GM12875 (cell line): Measurements from ENCODE around the gene PAGR1.

ENCODE experiments used
- H3K4me3 ChIP-seq: one replicate; pipeline ENCODE4 v1.5.1; 2011; ENCODE audit warnings: low read depth, low read length, control low read depth
- TF ChIP-seq, protein P1 (sequence below): IDR thresholded peaks from 2 replicates; pipeline ENCODE4 v1.5.1; 2011; ENCODE audit warnings: low read depth, mild to moderate bottlenecking, control low read depth, inconsistent platforms, low read length, moderate library complexity, borderline replicate concordance; ENCODE audit not compliant: insufficient read depth

PAGR1 gene

GRCh38 chr16:29802416-29802935 is 13.5 kb upstream of the PAGR1 start:
- TF ChIP-seq, protein P1, sequence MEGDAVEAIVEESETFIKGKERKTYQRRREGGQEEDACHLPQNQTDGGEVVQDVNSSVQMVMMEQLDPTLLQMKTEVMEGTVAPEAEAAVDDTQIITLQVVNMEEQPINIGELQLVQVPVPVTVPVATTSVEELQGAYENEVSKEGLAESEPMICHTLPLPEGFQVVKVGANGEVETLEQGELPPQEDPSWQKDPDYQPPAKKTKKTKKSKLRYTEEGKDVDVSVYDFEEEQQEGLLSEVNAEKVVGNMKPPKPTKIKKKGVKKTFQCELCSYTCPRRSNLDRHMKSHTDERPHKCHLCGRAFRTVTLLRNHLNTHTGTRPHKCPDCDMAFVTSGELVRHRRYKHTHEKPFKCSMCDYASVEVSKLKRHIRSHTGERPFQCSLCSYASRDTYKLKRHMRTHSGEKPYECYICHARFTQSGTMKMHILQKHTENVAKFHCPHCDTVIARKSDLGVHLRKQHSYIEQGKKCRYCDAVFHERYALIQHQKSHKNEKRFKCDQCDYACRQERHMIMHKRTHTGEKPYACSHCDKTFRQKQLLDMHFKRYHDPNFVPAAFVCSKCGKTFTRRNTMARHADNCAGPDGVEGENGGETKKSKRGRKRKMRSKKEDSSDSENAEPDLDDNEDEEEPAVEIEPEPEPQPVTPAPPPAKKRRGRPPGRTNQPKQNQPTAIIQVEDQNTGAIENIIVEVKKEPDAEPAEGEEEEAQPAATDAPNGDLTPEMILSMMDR: no peak
- H3K4me3 ChIP-seq: no peak overlapping the region

- TF ChIP-seq, protein P1: no peak
- no peak overlapping the region for H3K4me3 ChIP-seq
These were observed 11.9 kb upstream of the PAGR1 start for GRCh38 chr16:29804020-29804419.

DNA sequence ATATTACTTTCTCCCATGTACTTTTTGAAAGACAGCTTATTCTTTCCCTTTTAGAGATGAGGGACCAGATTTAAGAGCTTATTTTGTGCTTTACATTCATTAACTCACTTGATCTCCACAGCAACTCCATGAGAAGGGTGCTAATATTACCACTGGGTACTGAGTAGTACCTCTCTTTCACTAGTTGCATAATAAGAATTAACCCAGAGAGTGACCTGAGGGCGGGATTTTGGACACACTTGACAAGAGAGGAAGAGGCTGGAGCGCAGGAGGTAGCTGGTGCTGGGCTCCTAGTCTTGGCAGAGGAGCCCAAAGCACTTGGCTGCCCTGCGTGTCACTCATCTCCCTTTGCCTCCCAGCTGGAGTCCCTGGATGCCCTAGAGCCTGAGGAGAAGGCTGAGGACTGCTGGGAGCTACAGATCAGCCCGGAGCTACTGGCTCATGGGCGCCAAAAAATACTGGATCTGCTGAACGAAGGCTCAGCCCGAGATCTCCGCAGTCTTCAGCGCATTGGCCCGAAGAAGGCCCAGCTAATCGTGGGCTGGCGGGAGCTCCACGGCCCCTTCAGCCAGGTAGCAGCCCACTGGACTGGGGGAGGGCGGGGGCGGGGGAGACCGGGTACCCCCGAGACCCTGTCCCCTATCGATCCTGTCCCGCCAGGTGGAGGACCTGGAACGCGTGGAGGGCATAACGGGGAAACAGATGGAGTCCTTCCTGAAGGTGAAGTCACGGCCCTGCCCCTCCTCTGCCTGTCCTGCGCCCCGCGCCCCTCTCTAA is 11.3 kb upstream of the PAGR1 start:
- H3K4me3 ChIP-seq: peak overlapping the region; percentile 72
- TF ChIP-seq, protein P1: no peak

GRCh38 chr16:29805232-29806098 is 10.5 kb upstream of the PAGR1 start:
- TF ChIP-seq, protein P1: no peak
- H3K4me3 ChIP-seq: peak overlapping the region; percentile 72

- H3K4me3 ChIP-seq: peak within 1 kb of the TSS; percentile 60
- TF ChIP-seq, protein P1: no peak
These were observed 9.8 kb upstream of the PAGR1 start, which contains the start of gene MAZ for GRCh38 chr16:29806099-29806579. MAZ (plus strand) TSS chr16:29806529; CDS start chr16:29806702, 173 bp downstream.

GRCh38 chr16:29806641-29807425 is 9.1 kb upstream of the PAGR1 start:
- TF ChIP-seq, protein P1: no peak
- H3K4me3 ChIP-seq: peak overlapping the region; percentile 59
